ENCODE measurements around the gene MBD5. TPM values are rescaled to one million over a fixed set of nuclear protein-coding genes. Genes with fewer than 3 reads are reported as not detected.

Gene MBD5
- total and polyA plus RNA-seq, 2 of the 4 experiments (the other 2 are of a cell fraction), result 9.8 to 14.2 TPM

DNA sequence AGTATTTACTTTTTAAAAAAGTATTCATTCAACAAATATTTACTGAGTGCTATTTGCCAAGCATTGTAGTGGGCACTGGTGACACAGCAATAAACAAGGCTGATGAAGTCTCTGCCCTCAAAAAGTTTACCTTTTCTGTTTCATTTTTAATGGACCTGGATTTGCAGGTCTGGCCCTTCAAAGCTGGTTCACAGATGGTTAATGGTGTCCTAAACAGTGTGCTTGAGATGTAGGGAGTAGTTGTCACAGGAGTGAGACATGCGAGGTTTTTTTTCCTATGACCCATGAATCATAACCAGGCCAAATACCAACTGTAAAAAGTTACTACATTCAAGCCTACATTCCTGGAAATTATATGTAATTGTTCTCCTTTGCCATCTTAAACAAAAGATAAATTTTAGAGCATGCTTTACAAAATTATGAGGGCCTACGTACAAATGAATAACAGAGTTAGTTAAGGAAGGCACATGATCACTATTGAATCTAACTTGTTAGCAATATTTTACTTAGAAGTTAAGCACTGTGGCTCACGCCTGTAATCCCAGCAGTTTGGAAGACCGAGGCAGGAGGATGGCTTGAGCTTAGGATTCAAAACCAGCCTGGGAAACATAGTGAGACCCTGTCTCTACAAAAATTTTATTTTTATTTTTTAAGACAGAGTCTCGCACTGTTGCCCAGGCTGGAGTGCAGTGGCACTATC, 223.9 kb downstream of the MBD5 start (continued):
- TF ChIP-seq FOS (IDR thresholded peaks at IDR 0.05; ENCODE audit: low read depth, low read length), result no peak

DNA sequence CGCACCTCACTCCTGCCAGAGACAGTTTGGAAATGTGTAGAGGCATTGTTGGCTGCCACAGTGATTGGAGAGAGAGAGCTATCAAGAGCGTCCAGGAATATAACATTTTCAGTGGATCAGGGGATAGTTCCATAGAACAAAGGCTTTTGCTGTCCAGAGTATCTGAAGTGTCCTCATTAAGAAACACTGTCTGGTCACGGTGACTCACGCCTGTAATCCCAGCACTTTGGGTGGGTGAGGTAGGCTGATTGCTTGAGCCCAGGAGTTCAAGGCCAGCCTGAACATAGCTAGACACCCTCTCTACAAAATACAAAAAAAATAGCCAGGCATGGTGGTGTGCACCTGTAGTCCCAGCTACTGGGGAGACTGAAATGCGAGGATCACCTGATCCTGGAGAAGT, 231.1 kb downstream of the MBD5 start:
- no peak overlapping the region for H4K8ac ChIP-seq (ENCODE audit: low read depth in 2 of 2, low read length in 2 of 2)
- in situ Hi-C loops (cut with MboI; ENCODE audit: low sequenced_read_pairs), result no loop called here
- intact Hi-C loops (cut with micrococcal nuclease), result no loop called here
- TF ChIP-seq FOS (IDR thresholded peaks at IDR 0.05; ENCODE audit: low read depth, low read length) (no peak), SMC3 (IDR thresholded peaks at IDR 0.05; ENCODE audit: low read depth, low read length) (no peak), BHLHE40 (IDR thresholded peaks at IDR 0.05; ENCODE audit: low read depth, low read length) (no peak), MAZ (IDR thresholded peaks at IDR 0.05; ENCODE audit: borderline replicate concordance, low read depth, low read length) (no peak), RCOR1 (IDR thresholded peaks at IDR 0.05; ENCODE audit: insufficient replicate concordance, low read length) (no peak), CTCF (conservative IDR thresholded peaks at IDR 0.05; ENCODE audit: low read depth, low read length) (no peak), MAFK (IDR thresholded peaks at IDR 0.05; ENCODE audit: low read depth, low read length) (no peak), MXI1 (IDR thresholded peaks at IDR 0.05; ENCODE audit: borderline replicate concordance, low read depth, low read length) (no peak), RAD21 (IDR thresholded peaks at IDR 0.05; ENCODE audit: low read length) (no peak), RFX5 (IDR thresholded peaks at IDR 0.05; ENCODE audit: low read depth, low read length) (no peak), POLR2A (IDR thresholded peaks at IDR 0.05; ENCODE audit: low read depth, low read length) (no peak), CHD1 (IDR thresholded peaks at IDR 0.05; ENCODE audit: low read depth, low read length) (no peak), NFE2L2 (IDR thresholded peaks at IDR 0.05; ENCODE audit: low read depth, low read length) (no peak)
- TF ChIP-seq, protein P1, sequence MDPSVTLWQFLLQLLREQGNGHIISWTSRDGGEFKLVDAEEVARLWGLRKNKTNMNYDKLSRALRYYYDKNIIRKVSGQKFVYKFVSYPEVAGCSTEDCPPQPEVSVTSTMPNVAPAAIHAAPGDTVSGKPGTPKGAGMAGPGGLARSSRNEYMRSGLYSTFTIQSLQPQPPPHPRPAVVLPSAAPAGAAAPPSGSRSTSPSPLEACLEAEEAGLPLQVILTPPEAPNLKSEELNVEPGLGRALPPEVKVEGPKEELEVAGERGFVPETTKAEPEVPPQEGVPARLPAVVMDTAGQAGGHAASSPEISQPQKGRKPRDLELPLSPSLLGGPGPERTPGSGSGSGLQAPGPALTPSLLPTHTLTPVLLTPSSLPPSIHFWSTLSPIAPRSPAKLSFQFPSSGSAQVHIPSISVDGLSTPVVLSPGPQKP (IDR thresholded peaks at IDR 0.05; ENCODE audit: borderline replicate concordance, low read depth, low read length), result no peak

More for the DNA sequence above, 231.1 kb downstream of the MBD5 start:
- Histone ChIP-seq H3K9me3 (ENCODE audit: control insufficient read depth, insufficient read depth, low read length) (no peaks in the 10 kb centered on the region; the same call in 1 of the 2 replicates), H3K27ac (ENCODE audit: insufficient read depth, low read length) (no peak overlapping the region), H3K27me3 (ENCODE audit: control insufficient read depth, insufficient read depth, low read length) (no peaks in the 10 kb centered on the region), H3K36me3 (ENCODE audit: control insufficient read depth, insufficient read depth, low read length) (peaks cover 6% of the 10 kb centered on the region), H2AK5ac (ENCODE audit: low read depth, low read length) (no peak overlapping the region), H2AFZ (replicated peaks; ENCODE audit: low read length, poor library complexity) (no peak overlapping the region), H3K14ac (replicated peaks; ENCODE audit: low read depth, low read length) (no peak overlapping the region), H3K4me1 (ENCODE audit: control insufficient read depth, insufficient read depth, low read length) (no peaks in the 10 kb centered on the region), H2AK9ac (replicated peaks; ENCODE audit: low read depth, low read length, poor library complexity) (no peak overlapping the region), H2BK120ac (ENCODE audit: low read depth, low read length) (no peak overlapping the region), H3K9ac (ENCODE audit: low read depth, low read length) (no peak overlapping the region), H4K5ac (ENCODE audit: low read depth, low read length) (no peak overlapping the region), H3K4ac (ENCODE audit: low read depth, low read length) (no peak overlapping the region), H3K79me1 (ENCODE audit: low read depth in 1 of 2, low read length in 2 of 2) (no peaks in the 10 kb centered on the region; a peak in 3 of 4 replicates), H2BK5ac (ENCODE audit: low read depth, low read length, poor library complexity, severe bottlenecking) (no peak overlapping the region), H2BK20ac (ENCODE audit: low read depth, low read length) (no peak overlapping the region), H3K9me1 (ENCODE audit: insufficient read depth, low read length) (no peaks in the 10 kb centered on the region; the same call in 1 of the 2 replicates), H3K4me2 (ENCODE audit: low read depth, low read length) (no peak overlapping the region), H4K91ac (ENCODE audit: insufficient read depth, low read depth, low read length) (no peak overlapping the region), H2BK15ac (ENCODE audit: low read depth, low read length) (no peak overlapping the region), H3K4me3 (ENCODE audit: insufficient read depth, low read depth, low read length) (no peak overlapping the region), H4K20me1 (ENCODE audit: insufficient read depth, low read length) (no peaks in the 10 kb centered on the region), H3K23ac (ENCODE audit: low read depth, low read length) (no peak overlapping the region), H3K18ac (ENCODE audit: low read depth, low read length) (no peak overlapping the region), H3K56ac (ENCODE audit: extremely low read depth, insufficient read depth, low read length) (no peak overlapping the region)
- ATAC-seq (ENCODE audit: low read depth) (no peak), DNase-seq (no peak)
- ChIA-PET CTCF (no interaction called here), POLR2A (ENCODE audit: unreplicated experiment) (no interaction called here)
- dilution Hi-C loops (cut with HindIII; ENCODE audit: low sequenced_read_pairs, unreplicated experiment), result no loop called here
- BruUV-seq (replicated peaks), result no TSS peak
- WGBS, 2 experiments (ENCODE audit: extremely low coverage in 2 of 2, insufficient read length in 1 of 2), result 100% methylated on average over 1 of the region's 5 CpGs; no CpG with 5 or more reads in 1 of the 2 experiments

Data from IMR-90 (cell line).